GM12878 (cell line): ENCODE measurements around the gene ADARB1. TPM values are rescaled to one million over a fixed set of nuclear protein-coding genes. Genes with fewer than 3 reads are reported as not detected.

Experiments
- ATF7 ChIP-seq: fragments of 450-650 bp; IDR thresholded peaks from 2 replicates; pipeline ENCODE4 v1.6.1; 2016; ENCODE audit warnings: low read depth, mild to moderate bottlenecking
- BCL3 ChIP-seq: IDR thresholded peaks from 2 replicates; pipeline ENCODE4 v1.6.1; 2011; ENCODE audit warnings: borderline replicate concordance, low read depth, mild to moderate bottlenecking, moderate library complexity, low read length; ENCODE audit not compliant: insufficient read depth, poor library complexity, severe bottlenecking
- CBFB ChIP-seq: IDR thresholded peaks from 2 replicates; pipeline ENCODE4 v1.6.1; 2016; ENCODE audit warnings: antibody characterized with exemption, low read depth
- EP300 ChIP-seq, 2 experiments: fragments of 150-350 bp in 1 of 2; IDR thresholded peaks; 2 replicates each; pipeline ENCODE4 v1.6.1; 2011 to 2012; ENCODE audit warnings: low read depth in 2 of 2, low read length in 2 of 2, borderline replicate concordance in 1 of 2, improper control_type of control experiment in 1 of 2, inconsistent platforms in 1 of 2; ENCODE audit not compliant: control insufficient read depth in 1 of 2
- ETV6 ChIP-seq, 2 experiments: fragments of 450-650 bp in 1 of 2; IDR thresholded peaks in 1 of 2; conservative IDR thresholded peaks in 1 of 2; 2 replicates each; pipeline ENCODE4 v1.6.1; 2014; ENCODE audit warnings: antibody characterized with exemption in 1 of 2, borderline replicate concordance in 1 of 2, low read depth in 1 of 2, mild to moderate bottlenecking in 1 of 2, moderate library complexity in 1 of 2
- EZH2 ChIP-seq: IDR thresholded peaks from 2 replicates; pipeline ENCODE4 v1.6.1; 2012; ENCODE audit warnings: low read depth, mild to moderate bottlenecking, control low read depth, inconsistent platforms, low read length, borderline replicate concordance; ENCODE audit not compliant: control insufficient read depth
- GABPA ChIP-seq: IDR thresholded peaks from 2 replicates; pipeline ENCODE4 v1.6.1; 2014; ENCODE audit warnings: antibody characterized with exemption, low read depth, mild to moderate bottlenecking, inconsistent platforms
- HDGF ChIP-seq: fragments of 450-650 bp; IDR thresholded peaks from 2 replicates; pipeline ENCODE4 v1.6.1; 2016; ENCODE audit warnings: antibody characterized with exemption
- IRF4 ChIP-seq: IDR thresholded peaks from 2 replicates; pipeline ENCODE4 v1.6.1; 2011; ENCODE audit warnings: low read depth, low read length
- IRF5 ChIP-seq: fragments of 450-650 bp; IDR thresholded peaks from 2 replicates; pipeline ENCODE4 v1.6.1; 2017; ENCODE audit warnings: borderline replicate concordance
- MTA2 ChIP-seq: fragments of 450-650 bp; IDR thresholded peaks from 2 replicates; pipeline ENCODE4 v1.6.1; 2016; ENCODE audit warnings: low read depth, mild to moderate bottlenecking, moderate library complexity
- PAX8 ChIP-seq: fragments of 450-650 bp; IDR thresholded peaks from 2 replicates; pipeline ENCODE4 v1.6.1; 2017; ENCODE audit warnings: mild to moderate bottlenecking, moderate library complexity
- POLR2AphosphoS2 ChIP-seq: IDR thresholded peaks from 2 replicates; pipeline ENCODE4 v1.6.1; 2011; ENCODE audit warnings: low read depth, mild to moderate bottlenecking, low read length, improper control_type of control experiment, moderate library complexity
- RELA ChIP-seq: fragments of 450-650 bp; IDR thresholded peaks from 2 replicates; pipeline ENCODE4 v1.8.0; 2014; ENCODE audit warnings: borderline replicate concordance; ENCODE audit not compliant: partially characterized antibody
- SIX5 ChIP-seq: IDR thresholded peaks from 2 replicates; pipeline ENCODE4 v1.6.1; 2011; ENCODE audit warnings: mild to moderate bottlenecking, low read depth, low read length, moderate library complexity; ENCODE audit not compliant: severe bottlenecking
- SMAD5 ChIP-seq: IDR thresholded peaks from 2 replicates; pipeline ENCODE4 v1.6.1; 2016; ENCODE audit warnings: antibody characterized with exemption, low read depth
- SMARCA5 ChIP-seq: fragments of 450-650 bp; IDR thresholded peaks from 2 replicates; pipeline ENCODE4 v1.6.1; 2017; ENCODE audit warnings: mild to moderate bottlenecking
- SMC3 ChIP-seq: IDR thresholded peaks from 2 replicates; pipeline ENCODE4 v1.6.1; 2011; ENCODE audit warnings: low read length, improper control_type of control experiment, borderline replicate concordance
- TCF12 ChIP-seq: IDR thresholded peaks from 2 replicates; pipeline ENCODE4 v1.6.1; 2011; ENCODE audit warnings: low read depth, mild to moderate bottlenecking, low read length
- WRNIP1 ChIP-seq: IDR thresholded peaks from 2 replicates; pipeline ENCODE4 v1.6.1; 2011; ENCODE audit warnings: low read depth, low read length, improper control_type of control experiment, borderline replicate concordance
- polyA plus RNA-seq, 11 experiments: library from polyadenylated mRNA; depleted of rRNA in 4 of 11; unstranded in 6 of 11; stranded (reverse) in 5 of 11; fragments of >200 nt; fragmentation: Nextera tagmentation in 4 of 11; fragmentation: Illumina TruSeq in 1 of 11; extraction: Ambion mirVana in 4 of 11; extraction: Trizol in 1 of 11; gene quantifications; 1 replicate in 1 of 11; 2 replicates in 10 of 11; pipeline versions ENCODE4 v1.2.1 to v1.2.3, GENCODE V29; 2011 to 2016; ENCODE audit warnings: inconsistent platforms in 2 of 11, missing spikeins in 2 of 11, low read depth in 1 of 11
- total RNA-seq, 4 experiments: library from RNA; depleted of rRNA in 3 of 4; stranded (reverse); fragments of >200 nt in 3 of 4; fragmentation: Illumina TruSeq in 1 of 4; extraction: Trizol in 1 of 4; gene quantifications; 2 replicates each; pipeline versions ENCODE4 v1.2.1 to v1.2.3, GENCODE V29; 2013 to 2021
- TF ChIP-seq, protein P1 (sequence below): IDR thresholded peaks from 2 replicates; pipeline ENCODE4 v1.6.1; 2011; ENCODE audit warnings: mild to moderate bottlenecking, low read depth, low read length, moderate library complexity; ENCODE audit not compliant: insufficient replicate concordance
- TF ChIP-seq, protein P2 (sequence below): fragments of 450-650 bp; formaldehyde crosslinking; IDR thresholded peaks from 2 replicates; pipeline ENCODE4 v1.4.0; 2022; ENCODE audit warnings: mild to moderate bottlenecking, moderate library complexity

ADARB1 gene
- total and polyA plus RNA-seq, 10 of the 15 experiments (the other 5 are each of a cell fraction or from before 2014, with no cell fraction given) = 5.7 to 61.7 (median 25.3) TPM

DNA sequence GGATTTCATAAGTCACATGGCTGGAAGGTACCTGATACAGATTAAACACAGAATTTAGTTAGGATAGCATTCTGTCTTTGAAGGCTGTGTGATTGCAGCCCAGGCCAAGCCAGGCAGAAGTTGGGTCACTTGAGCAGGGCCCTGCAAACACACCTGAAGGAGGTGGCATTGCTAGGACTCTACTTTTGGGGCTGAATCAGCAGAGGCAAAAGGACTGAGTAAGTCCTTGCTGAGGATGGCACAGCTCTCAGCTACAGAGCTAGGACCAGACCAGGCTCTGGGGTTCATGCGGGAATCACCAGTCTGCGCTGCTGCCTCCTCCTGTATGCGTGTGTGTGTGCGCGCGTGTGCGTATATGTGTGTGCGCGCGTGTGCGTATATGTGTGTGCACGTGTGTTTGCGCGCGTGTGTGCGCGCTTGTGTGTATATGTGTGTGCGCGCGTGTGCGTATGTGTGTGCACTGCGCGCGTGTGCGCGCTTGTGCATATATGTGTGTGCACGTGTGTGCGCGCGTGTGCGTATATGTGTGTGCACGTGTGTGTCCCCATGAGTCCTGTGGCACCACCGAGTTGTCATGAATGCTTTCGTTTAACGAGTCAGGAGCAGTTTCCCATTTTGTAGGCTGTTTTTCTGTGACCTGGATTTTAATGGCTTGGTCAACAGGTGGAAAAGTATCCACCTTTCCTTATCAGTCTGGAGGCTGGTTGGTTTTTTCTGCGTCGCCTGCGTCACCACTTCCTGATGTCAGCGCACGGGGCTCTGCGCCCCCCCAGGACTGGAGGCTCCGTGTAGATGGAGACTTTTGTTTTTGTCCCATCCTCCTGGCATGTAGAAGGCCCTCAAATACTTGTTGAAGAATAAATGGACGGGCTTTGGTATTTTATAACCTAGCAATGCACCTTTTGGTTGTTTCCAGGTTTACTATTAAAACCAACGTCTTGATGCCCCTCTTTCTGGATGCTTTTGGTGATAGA, 34.7 kb downstream of the ADARB1 start (continued):
- peak; percentile 66; the same call in 1 of the 2 replicates for TF ChIP-seq HDGF
- no peak for TF ChIP-seq TCF12
- TF ChIP-seq BCL3 = peak; percentile 99
- no peak for TF ChIP-seq IRF4
- no peak for TF ChIP-seq ETV6 (conservative IDR thresholded peaks at IDR 0.05 in 1 of 2, IDR thresholded peaks at IDR 0.05 in 1 of 2; ENCODE audit: borderline replicate concordance in 1 of 2, low read depth in 1 of 2)
- no peak for TF ChIP-seq SMC3
- TF ChIP-seq, protein P1, sequence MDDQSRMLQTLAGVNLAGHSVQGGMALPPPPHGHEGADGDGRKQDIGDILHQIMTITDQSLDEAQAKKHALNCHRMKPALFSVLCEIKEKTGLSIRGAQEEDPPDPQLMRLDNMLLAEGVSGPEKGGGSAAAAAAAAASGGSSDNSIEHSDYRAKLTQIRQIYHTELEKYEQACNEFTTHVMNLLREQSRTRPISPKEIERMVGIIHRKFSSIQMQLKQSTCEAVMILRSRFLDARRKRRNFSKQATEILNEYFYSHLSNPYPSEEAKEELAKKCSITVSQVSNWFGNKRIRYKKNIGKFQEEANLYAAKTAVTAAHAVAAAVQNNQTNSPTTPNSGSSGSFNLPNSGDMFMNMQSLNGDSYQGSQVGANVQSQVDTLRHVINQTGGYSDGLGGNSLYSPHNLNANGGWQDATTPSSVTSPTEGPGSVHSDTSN = peak; percentile 31
- no peak for TF ChIP-seq RELA
- TF ChIP-seq PAX8 = no peak
- TF ChIP-seq EZH2 = no peak
- TF ChIP-seq, protein P2, sequence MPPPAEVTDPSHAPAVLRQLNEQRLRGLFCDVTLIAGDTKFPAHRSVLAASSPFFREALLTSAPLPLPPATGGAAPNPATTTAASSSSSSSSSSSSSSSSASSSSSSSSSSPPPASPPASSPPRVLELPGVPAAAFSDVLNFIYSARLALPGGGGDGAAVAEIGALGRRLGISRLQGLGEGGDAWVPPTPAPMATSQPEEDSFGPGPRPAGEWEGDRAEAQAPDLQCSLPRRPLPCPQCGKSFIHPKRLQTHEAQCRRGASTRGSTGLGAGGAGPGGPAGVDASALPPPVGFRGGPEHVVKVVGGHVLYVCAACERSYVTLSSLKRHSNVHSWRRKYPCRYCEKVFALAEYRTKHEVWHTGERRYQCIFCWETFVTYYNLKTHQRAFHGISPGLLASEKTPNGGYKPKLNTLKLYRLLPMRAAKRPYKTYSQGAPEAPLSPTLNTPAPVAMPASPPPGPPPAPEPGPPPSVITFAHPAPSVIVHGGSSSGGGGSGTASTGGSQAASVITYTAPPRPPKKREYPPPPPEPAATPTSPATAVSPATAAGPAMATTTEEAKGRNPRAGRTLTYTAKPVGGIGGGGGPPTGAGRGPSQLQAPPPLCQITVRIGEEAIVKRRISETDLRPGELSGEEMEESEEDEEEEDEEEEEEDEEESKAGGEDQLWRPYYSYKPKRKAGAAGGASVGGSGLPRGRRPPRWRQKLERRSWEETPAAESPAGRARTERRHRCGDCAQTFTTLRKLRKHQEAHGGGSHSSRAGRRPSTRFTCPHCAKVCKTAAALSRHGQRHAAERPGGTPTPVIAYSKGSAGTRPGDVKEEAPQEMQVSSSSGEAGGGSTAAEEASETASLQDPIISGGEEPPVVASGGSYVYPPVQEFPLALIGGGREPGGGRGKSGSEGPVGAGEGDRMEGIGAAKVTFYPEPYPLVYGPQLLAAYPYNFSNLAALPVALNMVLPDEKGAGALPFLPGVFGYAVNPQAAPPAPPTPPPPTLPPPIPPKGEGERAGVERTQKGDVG (CRISPR knock-in tag) = no peak
- TF ChIP-seq MTA2 = no peak
- TF ChIP-seq SIX5 = no peak
- no peak for TF ChIP-seq IRF5
- TF ChIP-seq CBFB = no peak
- no peak for TF ChIP-seq SMAD5
- TF ChIP-seq POLR2AphosphoS2 = no peak
- TF ChIP-seq SMARCA5 = 0 out of 2 replicates have a peak, but pooled peaks have one; percentile 7
- no peak for TF ChIP-seq ATF7
- TF ChIP-seq WRNIP1 = no peak
- no peak for TF ChIP-seq EP300 (IDR thresholded peaks at IDR 0.05; ENCODE audit: borderline replicate concordance in 1 of 2, control insufficient read depth in 1 of 2, low read depth in 2 of 2, low read length in 2 of 2)
- no peak for TF ChIP-seq GABPA
